H1 (cell line): ENCODE results near the gene MYO5B. TPM values are rescaled to one million over a fixed set of nuclear protein-coding genes. Genes with fewer than 3 reads are reported as not detected.

Experiments used
- CTCF ChIA-PET: fragments of 300-600 bp; sonication (Branson Sonifier 250); formaldehyde crosslinking; loops from one replicate; lab custom pipeline; 2021; ENCODE audit not compliant: partially characterized antibody; lab: Charles Lee
- POLR2A ChIA-PET: fragments of 300-600 bp; sonication (Branson Sonifier 250); formaldehyde crosslinking; loops from one replicate; lab custom pipeline; 2021; ENCODE audit warnings: inconsistent platforms; ENCODE audit not compliant: partially characterized antibody; lab: Charles Lee
- DNase-seq, 2 experiments: peaks; one replicate each; pipeline versions ENCODE4 v3.0.0 to v3.0.0-alpha.2; 2010 to 2022; ENCODE audit warnings: low spot score in 2 of 2, low read depth in 1 of 2, mixed read lengths in 1 of 2
- FAIRE-seq: peaks from 2 replicates; lab custom pipeline; 2011; peaks lifted over from hg19 to GRCh38; lab: Jason Lieb, UNC
- H2AFZ ChIP-seq: 2 replicates; pipeline ENCODE4 v1.8.1; 2012; ENCODE audit warnings: low read length, inconsistent platforms
- H2AK5ac ChIP-seq: 2 replicates; pipeline ENCODE4 v1.6.1; 2013; ENCODE audit warnings: low read depth, low read length
- H2BK120ac ChIP-seq: replicated peaks from 2 replicates; pipeline ENCODE3; 2013; ENCODE audit warnings: low read depth, low read length, inconsistent platforms
- H2BK12ac ChIP-seq: 2 replicates; pipeline ENCODE4 v1.6.1; 2013; ENCODE audit warnings: low read depth, low read length
- H2BK15ac ChIP-seq: 2 replicates; pipeline ENCODE4 v1.6.1; 2013; ENCODE audit warnings: low read length
- H2BK20ac ChIP-seq: 2 replicates; pipeline ENCODE4 v1.6.1; 2013; ENCODE audit warnings: low read length
- H2BK5ac ChIP-seq: 2 replicates; pipeline ENCODE4 v1.6.1; 2013; ENCODE audit warnings: low read depth, low read length
- H3K14ac ChIP-seq: 2 replicates; pipeline ENCODE4 v1.6.1; 2013; ENCODE audit warnings: inconsistent platforms; ENCODE audit not compliant: insufficient read length
- H3K18ac ChIP-seq: 2 replicates; pipeline ENCODE4 v1.6.1; 2013; ENCODE audit warnings: low read length; ENCODE audit errors: extremely low read depth
- H3K23ac ChIP-seq: 2 replicates; pipeline ENCODE4 v1.6.1; 2013; ENCODE audit warnings: inconsistent platforms; ENCODE audit not compliant: insufficient read length
- H3K23me2 ChIP-seq: 2 replicates; pipeline ENCODE4 v1.6.1; 2013; ENCODE audit warnings: low read depth, low read length
- H3K27ac ChIP-seq: 2 replicates; pipeline ENCODE4 v1.6.1; 2011; ENCODE audit warnings: low read depth, low read length, inconsistent platforms
- H3K27me3 ChIP-seq, 4 experiments: replicated peaks in 1 of 4; 1 replicate in 1 of 4; 2 replicates in 3 of 4; pipeline versions ENCODE4 v1.6.1 to v1.8.1; 2011 to 2013; ENCODE audit warnings: low read length in 3 of 4, mild to moderate bottlenecking in 3 of 4, inconsistent platforms in 2 of 4, mixed read lengths in 2 of 4, moderate library complexity in 1 of 4; ENCODE audit not compliant: control insufficient read depth in 3 of 4, insufficient read depth in 3 of 4; ENCODE audit errors: extremely low read depth in 1 of 4
- H3K36me3 ChIP-seq, 4 experiments: 2 replicates each; pipeline versions ENCODE4 v1.6.1 to v1.8.1; 2011 to 2013; ENCODE audit warnings: mild to moderate bottlenecking in 4 of 4, low read length in 3 of 4, moderate library complexity in 2 of 4, control low read depth in 1 of 4, inconsistent platforms in 1 of 4; ENCODE audit not compliant: insufficient read depth in 4 of 4, control insufficient read depth in 2 of 4
- H3K4ac ChIP-seq: replicated peaks from 2 replicates; pipeline ENCODE3; 2013; ENCODE audit warnings: low read length, low read depth, mixed read lengths, inconsistent platforms; ENCODE audit not compliant: insufficient read length
- H3K4me1 ChIP-seq, 4 experiments: replicated peaks in 1 of 4; 1 replicate in 1 of 4; 2 replicates in 3 of 4; pipeline versions ENCODE4 v1.6.1 to v1.8.1; 2011 to 2013; ENCODE audit warnings: low read length in 3 of 4, inconsistent platforms in 2 of 4, mixed read lengths in 1 of 4; ENCODE audit not compliant: insufficient read depth in 4 of 4, control insufficient read depth in 3 of 4
- H3K4me2 ChIP-seq, 2 experiments: 2 replicates each; pipeline versions ENCODE4 v1.6.1 to v1.8.1; 2011 to 2013; ENCODE audit warnings: low read depth in 2 of 2, low read length in 2 of 2, control low read depth in 1 of 2, inconsistent platforms in 1 of 2, mild to moderate bottlenecking in 1 of 2; ENCODE audit not compliant: insufficient read depth in 1 of 2
- H3K4me3 ChIP-seq, 4 experiments: fragments of 200-600, 300-600 bp in 1 of 4; sonication (generic), shearing (Covaris generic), sonication (Bioruptor Twin) in 1 of 4; 2 replicates each; pipeline versions ENCODE4 v1.5.1 to v1.8.1; 2011 to 2016; ENCODE audit warnings: low read length in 4 of 4, low read depth in 3 of 4, control low read depth in 2 of 4, inconsistent platforms in 2 of 4, mild to moderate bottlenecking in 2 of 4, mixed read lengths in 1 of 4, moderate library complexity in 1 of 4; ENCODE audit not compliant: insufficient read depth in 2 of 4; ENCODE audit errors: extremely low read depth in 1 of 4
- H3K56ac ChIP-seq: replicated peaks from 2 replicates; pipeline ENCODE3; 2013; ENCODE audit warnings: low read depth, mild to moderate bottlenecking, mixed read lengths, low read length, inconsistent platforms; ENCODE audit not compliant: insufficient read length
- H3K79me1 ChIP-seq: 2 replicates; pipeline ENCODE4 v1.6.1; 2013; ENCODE audit warnings: low read depth, low read length, control low read depth
- H3K79me2 ChIP-seq, 2 experiments: 2 replicates each; pipeline versions ENCODE4 v1.6.1 to v1.8.1; 2012 to 2013; ENCODE audit warnings: low read length in 2 of 2, mild to moderate bottlenecking in 2 of 2, inconsistent platforms in 1 of 2; ENCODE audit not compliant: insufficient read depth in 2 of 2, control insufficient read depth in 1 of 2
- H3K9ac ChIP-seq, 4 experiments: replicated peaks in 1 of 4; 1 replicate in 1 of 4; 2 replicates in 3 of 4; pipeline versions ENCODE4 v1.6.1 to v1.8.1; 2011 to 2013; ENCODE audit warnings: low read depth in 3 of 4, low read length in 3 of 4, control low read depth in 2 of 4, mild to moderate bottlenecking in 2 of 4, moderate library complexity in 2 of 4, inconsistent platforms in 1 of 4; ENCODE audit errors: extremely low read depth in 1 of 4
- H3K9me3 ChIP-seq, 2 experiments: 2 replicates each; pipeline versions ENCODE4 v1.6.1 to v1.8.1; 2012 to 2013; ENCODE audit warnings: mild to moderate bottlenecking in 2 of 2, moderate library complexity in 2 of 2, control low read depth in 1 of 2, inconsistent platforms in 1 of 2, low read depth in 1 of 2, low read length in 1 of 2, mixed read lengths in 1 of 2; ENCODE audit not compliant: insufficient read depth in 2 of 2
- H4K20me1 ChIP-seq, 2 experiments: replicated peaks in 1 of 2; 2 replicates each; pipeline versions ENCODE3 to v1.8.1; 2011 to 2013; ENCODE audit warnings: inconsistent platforms in 2 of 2, low read length in 2 of 2, mild to moderate bottlenecking in 1 of 2; ENCODE audit not compliant: insufficient read depth in 2 of 2, control insufficient read depth in 1 of 2
- H4K5ac ChIP-seq: 2 replicates; pipeline ENCODE4 v1.6.1; 2013; ENCODE audit warnings: low read length, low read depth, mixed read lengths, inconsistent platforms; ENCODE audit not compliant: insufficient read length
- H4K8ac ChIP-seq: 2 replicates; pipeline ENCODE4 v1.8.0; 2013; ENCODE audit warnings: mild to moderate bottlenecking, moderate library complexity, low read length, inconsistent platforms; ENCODE audit not compliant: insufficient read depth; ENCODE audit errors: extremely low read depth
- H4K91ac ChIP-seq: replicated peaks from 2 replicates; pipeline ENCODE3; 2013; ENCODE audit warnings: low read length, mixed read lengths, inconsistent platforms; ENCODE audit not compliant: insufficient read length
- EGR1 ChIP-seq: IDR thresholded peaks from 2 replicates; pipeline ENCODE4 v1.6.1; 2011; ENCODE audit warnings: low read depth, low read length, borderline replicate concordance
- GTF2F1 ChIP-seq: IDR thresholded peaks from 2 replicates; pipeline ENCODE4 v1.6.1; 2012; ENCODE audit warnings: low read depth, low read length, improper control_type of control experiment, borderline replicate concordance
- MAFK ChIP-seq: IDR thresholded peaks from 2 replicates; pipeline ENCODE4 v1.6.1; 2012; ENCODE audit warnings: low read depth, mild to moderate bottlenecking, improper control_type of control experiment, low read length
- NRF1 ChIP-seq: IDR thresholded peaks from 2 replicates; pipeline ENCODE4 v1.6.1; 2011; ENCODE audit warnings: mild to moderate bottlenecking, low read depth, low read length, improper control_type of control experiment
- SRF ChIP-seq: IDR thresholded peaks from 2 replicates; pipeline ENCODE4 v1.6.1; 2011; ENCODE audit warnings: mild to moderate bottlenecking, low read depth, low read length, moderate library complexity
- WGBS, 2 experiments: shearing (Covaris generic) in 1 of 2; methylation state at CpG; one replicate each; pipeline versions ENCODE4 v1.1.6 to v1.1.7; 2013 to 2015; ENCODE audit warnings: low lambda C conversion rate in 2 of 2, mixed read lengths in 2 of 2, inconsistent platforms in 1 of 2, low coverage in 1 of 2, missing lambda C conversion rate in 1 of 2; ENCODE audit not compliant: insufficient replicate concordance in 2 of 2, insufficient coverage in 1 of 2, insufficient read length in 1 of 2; ENCODE audit errors: extremely low coverage in 1 of 2, missing lambda C conversion rate in 1 of 2; 5-methylcytosine and 5-hydroxymethylcytosine counted together
- polyA plus RNA-seq, 7 experiments: library from polyadenylated mRNA; depleted of rRNA in 3 of 7; stranded (reverse) in 5 of 7; unstranded in 2 of 7; fragments of >200 nt in 5 of 7; fragments of 200-250 nt in 2 of 7; gene quantifications; 1 replicate in 5 of 7; 2 replicates in 1 of 7; 4 replicates in 1 of 7; pipeline versions ENCODE4 v1.2.1 to v1.2.3, GENCODE V29; 2011 to 2013; ENCODE audit warnings: missing spikeins in 2 of 7, mixed read lengths in 2 of 7
- total RNA-seq: library from RNA; stranded (reverse); fragmentation: NEBNext Ultra II Directional; extraction: Animal tissue kit (Norgen Biotek cat#: 25700); gene quantifications from 2 replicates; pipeline ENCODE4 v1.2.1, GENCODE V29; 2021
- TF ChIP-seq, protein P1 (sequence below): IDR thresholded peaks from 2 replicates; pipeline ENCODE4 v1.6.1; 2012; ENCODE audit warnings: inconsistent platforms

The MYO5B gene
- total and polyA plus RNA-seq, 2 of the 8 experiments (the other 6 are each of a cell fraction or from before 2014, with no cell fraction given), result 6.4 to 7.7 TPM

DNA sequence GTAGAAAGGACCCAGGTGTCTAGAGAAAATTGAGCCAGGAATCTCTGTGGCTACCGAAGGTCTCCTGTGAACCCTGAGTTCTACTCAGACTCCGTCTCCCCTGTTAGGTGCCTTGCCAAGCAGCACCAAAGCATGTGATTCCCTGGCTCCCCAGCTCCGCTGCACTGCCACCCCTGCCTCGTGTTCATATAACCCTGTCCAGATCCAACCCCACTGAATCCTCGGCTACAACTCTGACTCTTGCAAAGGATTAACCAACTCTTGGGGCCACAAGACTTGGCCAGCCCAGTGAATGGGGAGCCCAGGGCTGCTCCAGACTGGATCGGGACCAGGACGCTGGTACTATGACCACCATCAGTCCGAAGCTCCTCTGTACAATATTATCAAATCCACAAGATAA lies 344.3 kb downstream of the MYO5B start:
- Histone ChIP-seq H3K4me3 (no peak overlapping the region), H2BK12ac (no peak overlapping the region), H3K27me3 (no peaks in the 10 kb centered on the region; a peak in 1 of 7 replicates), H3K9me3 (no peaks in the 10 kb centered on the region), H2BK15ac (0 out of 2 replicates have a peak overlapping the region, but pooled peaks have one; percentile 32), H3K23me2 (no peaks in the 10 kb centered on the region; the same call in 1 of the 2 replicates), H2BK120ac (no peak overlapping the region), H4K20me1 (peaks cover 0 to 2% of the 10 kb centered on the region in 2 experiments), H3K79me1 (no peaks in the 10 kb centered on the region), H3K14ac (no peak overlapping the region), H3K27ac (no peak overlapping the region), H2AFZ (no peak overlapping the region), H3K4ac (no peak overlapping the region), H2BK20ac (no peak overlapping the region), H3K4me2 (no peak overlapping the region), H3K36me3 (no peaks in the 10 kb centered on the region), H2AK5ac (no peak overlapping the region), H2BK5ac (no peak overlapping the region), H3K4me1 (peaks cover 0 to 24% (median 8%) of the 10 kb centered on the region in 4 experiments; a peak in 5 of 7 replicates), H4K8ac (no peak overlapping the region), H4K91ac (no peak overlapping the region), H3K79me2 (no peaks in the 10 kb centered on the region), H3K56ac (no peak overlapping the region), H4K5ac (no peak overlapping the region), H3K23ac (no peak overlapping the region), H3K9ac (no peak overlapping the region), H3K18ac (no peak overlapping the region)
- 88% methylated on average over 8 of the region's 8 CpGs; no CpG with 5 or more reads in 1 of the 2 experiments for WGBS, 2 experiments
- TF ChIP-seq EGR1, result no peak
- TF ChIP-seq, protein P1, sequence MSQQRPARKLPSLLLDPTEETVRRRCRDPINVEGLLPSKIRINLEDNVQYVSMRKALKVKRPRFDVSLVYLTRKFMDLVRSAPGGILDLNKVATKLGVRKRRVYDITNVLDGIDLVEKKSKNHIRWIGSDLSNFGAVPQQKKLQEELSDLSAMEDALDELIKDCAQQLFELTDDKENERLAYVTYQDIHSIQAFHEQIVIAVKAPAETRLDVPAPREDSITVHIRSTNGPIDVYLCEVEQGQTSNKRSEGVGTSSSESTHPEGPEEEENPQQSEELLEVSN, result no peak
- no peak for TF ChIP-seq NRF1
- TF ChIP-seq SRF, result no peak
- TF ChIP-seq MAFK, result no peak
- TF ChIP-seq GTF2F1, result no peak
- CTCF ChIA-PET, result interaction anchor here (0.7 to 14.2 kb wide), 3 partner anchors 9 to 339 kb away, joined by 3 to 157 read pairs (median 6); no protein-coding TSS in a partner anchor
- DNase-seq (no peak), FAIRE-seq (no peak)
- POLR2A ChIA-PET, result no interaction called here
